GM12878 (cell line): Measurements from ENCODE around the gene LPCAT3. TPM values are rescaled to one million over a fixed set of nuclear protein-coding genes. Genes with fewer than 3 reads are reported as not detected.

Experiments
- CHD4 ChIP-seq: fragments of 200-600 bp; sonication (generic); IDR thresholded peaks from 2 replicates; pipeline ENCODE4 v1.6.1; 2016; ENCODE audit warnings: mild to moderate bottlenecking
- EZH2 ChIP-seq: IDR thresholded peaks from 2 replicates; pipeline ENCODE4 v1.6.1; 2012; ENCODE audit warnings: low read depth, mild to moderate bottlenecking, control low read depth, inconsistent platforms, low read length, borderline replicate concordance; ENCODE audit not compliant: control insufficient read depth
- IKZF1 ChIP-seq: fragments of 450-650 bp; conservative IDR thresholded peaks from 2 replicates; pipeline ENCODE4 v1.6.1; 2017; ENCODE audit warnings: antibody characterized with exemption, mild to moderate bottlenecking
- JUNB ChIP-seq: IDR thresholded peaks from 2 replicates; pipeline ENCODE4 v1.6.1; 2016; ENCODE audit warnings: antibody characterized with exemption, mild to moderate bottlenecking
- LARP7 ChIP-seq: fragments of 450-650 bp; IDR thresholded peaks from 2 replicates; pipeline ENCODE4 v1.6.1; 2017; ENCODE audit warnings: mild to moderate bottlenecking
- MEF2A ChIP-seq: IDR thresholded peaks from 2 replicates; pipeline ENCODE4 v1.6.1; 2011; ENCODE audit warnings: low read depth, mild to moderate bottlenecking, low read length, moderate library complexity; ENCODE audit not compliant: insufficient read depth
- NFIC ChIP-seq: IDR thresholded peaks from 2 replicates; pipeline ENCODE4 v1.6.1; 2012; ENCODE audit warnings: low read depth, mild to moderate bottlenecking, inconsistent platforms, low read length, moderate library complexity
- PAX8 ChIP-seq: fragments of 450-650 bp; IDR thresholded peaks from 2 replicates; pipeline ENCODE4 v1.6.1; 2017; ENCODE audit warnings: mild to moderate bottlenecking, moderate library complexity
- SUPT20H ChIP-seq: IDR thresholded peaks from 2 replicates; pipeline ENCODE4 v1.6.1; 2011; ENCODE audit warnings: low read depth, mild to moderate bottlenecking, low read length, moderate library complexity, borderline replicate concordance; ENCODE audit not compliant: control insufficient read depth
- ZNF217 ChIP-seq: fragments of 450-650 bp; IDR thresholded peaks from 2 replicates; pipeline ENCODE4 v1.6.1; 2017; ENCODE audit warnings: antibody characterized with exemption, mild to moderate bottlenecking
- ZNF24 ChIP-seq: fragments of 450-650 bp; IDR thresholded peaks from 2 replicates; pipeline ENCODE4 v1.6.1; 2017; ENCODE audit warnings: antibody characterized with exemption, mild to moderate bottlenecking
- polyA plus RNA-seq, 11 experiments: library from polyadenylated mRNA; depleted of rRNA in 4 of 11; unstranded in 6 of 11; stranded (reverse) in 5 of 11; fragments of >200 nt; fragmentation: Nextera tagmentation in 4 of 11; fragmentation: Illumina TruSeq in 1 of 11; extraction: Ambion mirVana in 4 of 11; extraction: Trizol in 1 of 11; gene quantifications; 1 replicate in 1 of 11; 2 replicates in 10 of 11; pipeline versions ENCODE4 v1.2.1 to v1.2.3, GENCODE V29; 2011 to 2016; ENCODE audit warnings: inconsistent platforms in 2 of 11, missing spikeins in 2 of 11, low read depth in 1 of 11
- total RNA-seq, 4 experiments: library from RNA; depleted of rRNA in 3 of 4; stranded (reverse); fragments of >200 nt in 3 of 4; fragmentation: Illumina TruSeq in 1 of 4; extraction: Trizol in 1 of 4; gene quantifications; 2 replicates each; pipeline versions ENCODE4 v1.2.1 to v1.2.3, GENCODE V29; 2013 to 2021
- TF ChIP-seq, protein P1 (sequence below): fragments of 450-650 bp; IDR thresholded peaks from 2 replicates; pipeline ENCODE4 v1.6.1; 2017; ENCODE audit warnings: mild to moderate bottlenecking, moderate library complexity
- TF ChIP-seq, protein P2 (sequence below): fragments of 450-650 bp; IDR thresholded peaks from 2 replicates; pipeline ENCODE4 v1.6.1; 2017; ENCODE audit warnings: mild to moderate bottlenecking
- TF ChIP-seq, protein P3 (sequence below): fragments of 450-650 bp; formaldehyde crosslinking; IDR thresholded peaks from 2 replicates; pipeline ENCODE4 v1.5.0; 2022; ENCODE audit warnings: mild to moderate bottlenecking, missing genetic modification characterization
- TF ChIP-seq, protein P4 (sequence below): IDR thresholded peaks from 2 replicates; pipeline ENCODE4 v1.6.1; 2011; ENCODE audit warnings: low read depth, mild to moderate bottlenecking, low read length, moderate library complexity, borderline replicate concordance; ENCODE audit errors: extremely low read depth

Gene LPCAT3
- total and polyA plus RNA-seq, 10 of the 15 experiments (the other 5 are each of a cell fraction or from before 2014, with no cell fraction given): 2.6 to 48.3 (median 23.0) TPM

- TF ChIP-seq, protein P1, sequence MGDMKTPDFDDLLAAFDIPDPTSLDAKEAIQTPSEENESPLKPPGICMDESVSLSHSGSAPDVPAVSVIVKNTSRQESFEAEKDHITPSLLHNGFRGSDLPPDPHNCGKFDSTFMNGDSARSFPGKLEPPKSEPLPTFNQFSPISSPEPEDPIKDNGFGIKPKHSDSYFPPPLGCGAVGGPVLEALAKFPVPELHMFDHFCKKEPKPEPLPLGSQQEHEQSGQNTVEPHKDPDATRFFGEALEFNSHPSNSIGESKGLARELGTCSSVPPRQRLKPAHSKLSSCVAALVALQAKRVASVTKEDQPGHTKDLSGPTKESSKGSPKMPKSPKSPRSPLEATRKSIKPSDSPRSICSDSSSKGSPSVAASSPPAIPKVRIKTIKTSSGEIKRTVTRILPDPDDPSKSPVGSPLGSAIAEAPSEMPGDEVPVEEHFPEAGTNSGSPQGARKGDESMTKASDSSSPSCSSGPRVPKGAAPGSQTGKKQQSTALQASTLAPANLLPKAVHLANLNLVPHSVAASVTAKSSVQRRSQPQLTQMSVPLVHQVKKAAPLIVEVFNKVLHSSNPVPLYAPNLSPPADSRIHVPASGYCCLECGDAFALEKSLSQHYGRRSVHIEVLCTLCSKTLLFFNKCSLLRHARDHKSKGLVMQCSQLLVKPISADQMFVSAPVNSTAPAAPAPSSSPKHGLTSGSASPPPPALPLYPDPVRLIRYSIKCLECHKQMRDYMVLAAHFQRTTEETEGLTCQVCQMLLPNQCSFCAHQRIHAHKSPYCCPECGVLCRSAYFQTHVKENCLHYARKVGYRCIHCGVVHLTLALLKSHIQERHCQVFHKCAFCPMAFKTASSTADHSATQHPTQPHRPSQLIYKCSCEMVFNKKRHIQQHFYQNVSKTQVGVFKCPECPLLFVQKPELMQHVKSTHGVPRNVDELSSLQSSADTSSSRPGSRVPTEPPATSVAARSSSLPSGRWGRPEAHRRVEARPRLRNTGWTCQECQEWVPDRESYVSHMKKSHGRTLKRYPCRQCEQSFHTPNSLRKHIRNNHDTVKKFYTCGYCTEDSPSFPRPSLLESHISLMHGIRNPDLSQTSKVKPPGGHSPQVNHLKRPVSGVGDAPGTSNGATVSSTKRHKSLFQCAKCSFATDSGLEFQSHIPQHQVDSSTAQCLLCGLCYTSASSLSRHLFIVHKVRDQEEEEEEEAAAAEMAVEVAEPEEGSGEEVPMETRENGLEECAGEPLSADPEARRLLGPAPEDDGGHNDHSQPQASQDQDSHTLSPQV: no peak
- no peak for TF ChIP-seq PAX8
- TF ChIP-seq, protein P2, sequence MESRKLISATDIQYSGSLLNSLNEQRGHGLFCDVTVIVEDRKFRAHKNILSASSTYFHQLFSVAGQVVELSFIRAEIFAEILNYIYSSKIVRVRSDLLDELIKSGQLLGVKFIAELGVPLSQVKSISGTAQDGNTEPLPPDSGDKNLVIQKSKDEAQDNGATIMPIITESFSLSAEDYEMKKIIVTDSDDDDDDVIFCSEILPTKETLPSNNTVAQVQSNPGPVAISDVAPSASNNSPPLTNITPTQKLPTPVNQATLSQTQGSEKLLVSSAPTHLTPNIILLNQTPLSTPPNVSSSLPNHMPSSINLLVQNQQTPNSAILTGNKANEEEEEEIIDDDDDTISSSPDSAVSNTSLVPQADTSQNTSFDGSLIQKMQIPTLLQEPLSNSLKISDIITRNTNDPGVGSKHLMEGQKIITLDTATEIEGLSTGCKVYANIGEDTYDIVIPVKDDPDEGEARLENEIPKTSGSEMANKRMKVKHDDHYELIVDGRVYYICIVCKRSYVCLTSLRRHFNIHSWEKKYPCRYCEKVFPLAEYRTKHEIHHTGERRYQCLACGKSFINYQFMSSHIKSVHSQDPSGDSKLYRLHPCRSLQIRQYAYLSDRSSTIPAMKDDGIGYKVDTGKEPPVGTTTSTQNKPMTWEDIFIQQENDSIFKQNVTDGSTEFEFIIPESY: no peak
- no peak for TF ChIP-seq ZNF217
- no peak for TF ChIP-seq ZNF24
- TF ChIP-seq JUNB: no peak
- no peak for TF ChIP-seq LARP7
- TF ChIP-seq IKZF1: peak; percentile 55
- TF ChIP-seq, protein P3, sequence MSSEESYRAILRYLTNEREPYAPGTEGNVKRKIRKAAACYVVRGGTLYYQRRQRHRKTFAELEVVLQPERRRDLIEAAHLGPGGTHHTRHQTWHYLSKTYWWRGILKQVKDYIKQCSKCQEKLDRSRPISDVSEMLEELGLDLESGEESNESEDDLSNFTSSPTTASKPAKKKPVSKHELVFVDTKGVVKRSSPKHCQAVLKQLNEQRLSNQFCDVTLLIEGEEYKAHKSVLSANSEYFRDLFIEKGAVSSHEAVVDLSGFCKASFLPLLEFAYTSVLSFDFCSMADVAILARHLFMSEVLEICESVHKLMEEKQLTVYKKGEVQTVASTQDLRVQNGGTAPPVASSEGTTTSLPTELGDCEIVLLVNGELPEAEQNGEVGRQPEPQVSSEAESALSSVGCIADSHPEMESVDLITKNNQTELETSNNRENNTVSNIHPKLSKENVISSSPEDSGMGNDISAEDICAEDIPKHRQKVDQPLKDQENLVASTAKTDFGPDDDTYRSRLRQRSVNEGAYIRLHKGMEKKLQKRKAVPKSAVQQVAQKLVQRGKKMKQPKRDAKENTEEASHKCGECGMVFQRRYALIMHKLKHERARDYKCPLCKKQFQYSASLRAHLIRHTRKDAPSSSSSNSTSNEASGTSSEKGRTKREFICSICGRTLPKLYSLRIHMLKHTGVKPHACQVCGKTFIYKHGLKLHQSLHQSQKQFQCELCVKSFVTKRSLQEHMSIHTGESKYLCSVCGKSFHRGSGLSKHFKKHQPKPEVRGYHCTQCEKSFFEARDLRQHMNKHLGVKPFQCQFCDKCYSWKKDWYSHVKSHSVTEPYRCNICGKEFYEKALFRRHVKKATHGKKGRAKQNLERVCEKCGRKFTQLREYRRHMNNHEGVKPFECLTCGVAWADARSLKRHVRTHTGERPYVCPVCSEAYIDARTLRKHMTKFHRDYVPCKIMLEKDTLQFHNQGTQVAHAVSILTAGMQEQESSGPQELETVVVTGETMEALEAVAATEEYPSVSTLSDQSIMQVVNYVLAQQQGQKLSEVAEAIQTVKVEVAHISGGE (CRISPR knock-in tag): no peak
- TF ChIP-seq MEF2A: no peak
- TF ChIP-seq SUPT20H: no peak
- no peak for TF ChIP-seq NFIC
- no peak for TF ChIP-seq CHD4
- TF ChIP-seq, protein P4, sequence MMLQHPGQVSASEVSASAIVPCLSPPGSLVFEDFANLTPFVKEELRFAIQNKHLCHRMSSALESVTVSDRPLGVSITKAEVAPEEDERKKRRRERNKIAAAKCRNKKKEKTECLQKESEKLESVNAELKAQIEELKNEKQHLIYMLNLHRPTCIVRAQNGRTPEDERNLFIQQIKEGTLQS: no peak
- no peak for TF ChIP-seq EZH2
Measured at GRCh38 chr12:6928703-6929407, 89.4 kb downstream of the LPCAT3 start (continued).
